NOMO-1 treated with DMSO at 0.1 percent for 48 hours (cell line): ENCODE data around the gene MALT1.
"Not testable (repeated sequence)": the region's sequence is repeated elsewhere in the genome, so short reads cannot be mapped to it uniquely, and the experiment has no call there.

Experiments used
- DNase-seq: peaks from one replicate; lab custom pipeline; 2025; ENCODE audit not compliant: unreplicated experiment; lab: John Stamatoyannopoulos, UW

Gene MALT1

DNA sequence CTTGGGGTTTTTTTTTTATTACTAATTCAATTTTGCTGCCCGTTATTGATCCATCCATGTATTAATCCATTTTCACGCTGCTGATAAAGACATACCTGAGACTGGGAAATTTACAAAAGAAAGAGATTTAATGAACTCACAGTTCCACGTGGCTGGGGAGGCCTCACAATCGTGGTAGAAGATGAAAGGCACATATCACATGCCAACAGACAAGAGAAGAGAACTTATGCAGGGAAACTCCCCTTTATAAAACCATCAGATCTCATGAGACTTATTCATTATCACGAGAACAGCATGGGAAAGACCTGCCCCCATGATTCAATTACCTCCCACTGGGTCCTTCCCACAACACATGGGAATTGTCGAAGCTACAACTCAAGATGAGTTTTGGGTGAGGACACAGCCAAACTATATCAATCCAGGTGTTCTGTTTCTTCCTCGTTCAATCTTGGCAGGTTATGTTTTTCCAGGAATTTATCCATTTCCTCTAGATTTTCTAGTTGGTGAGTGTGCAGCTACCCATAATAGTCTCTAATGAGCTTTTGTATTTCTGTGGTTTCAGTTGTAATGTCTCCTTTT, 18.0 kb upstream of the MALT1 start:
- not testable (repeated sequence) for DNase-seq

GRCh38 chr18:58653814-58654509, 17.3 kb upstream of the MALT1 start:
- no peak for DNase-seq

DNA sequence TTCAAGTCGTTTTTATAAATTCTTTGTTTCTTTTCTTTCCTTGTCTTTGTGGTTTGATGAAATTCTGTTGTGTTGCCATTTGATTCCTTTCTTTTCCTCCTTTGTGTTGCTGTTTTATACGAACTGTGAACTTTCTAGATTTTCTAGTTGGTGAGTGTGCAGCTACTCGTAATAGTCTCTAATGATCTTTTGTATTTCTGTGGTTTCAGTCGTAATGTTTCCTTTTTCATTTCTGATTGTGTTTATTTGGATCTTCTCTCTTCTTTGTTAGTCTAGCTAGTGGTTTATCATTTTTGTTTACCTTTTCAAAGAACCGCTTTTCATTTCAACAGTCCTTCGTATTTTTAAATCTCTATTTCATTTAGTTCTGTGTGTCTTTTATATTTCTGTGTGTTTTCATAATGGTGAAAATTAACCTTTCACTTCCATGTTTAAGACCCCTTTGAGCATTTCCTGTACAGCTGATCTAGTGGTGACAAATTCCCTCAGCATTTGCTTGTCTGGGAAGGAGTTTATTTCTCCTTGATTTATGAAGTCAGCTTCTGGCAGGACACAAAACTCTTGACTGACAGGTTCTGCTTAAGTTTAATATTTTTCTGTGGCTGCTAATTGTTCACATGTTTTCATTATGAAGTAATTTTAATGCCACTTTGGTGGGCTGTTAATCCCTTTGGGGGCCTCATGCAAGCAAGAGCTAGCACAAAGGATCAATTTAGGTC, 16.2 kb upstream of the MALT1 start:
- no peak for DNase-seq

GRCh38 chr18:58657081-58657480, 14.2 kb upstream of the MALT1 start:
- DNase-seq = no peak

DNA sequence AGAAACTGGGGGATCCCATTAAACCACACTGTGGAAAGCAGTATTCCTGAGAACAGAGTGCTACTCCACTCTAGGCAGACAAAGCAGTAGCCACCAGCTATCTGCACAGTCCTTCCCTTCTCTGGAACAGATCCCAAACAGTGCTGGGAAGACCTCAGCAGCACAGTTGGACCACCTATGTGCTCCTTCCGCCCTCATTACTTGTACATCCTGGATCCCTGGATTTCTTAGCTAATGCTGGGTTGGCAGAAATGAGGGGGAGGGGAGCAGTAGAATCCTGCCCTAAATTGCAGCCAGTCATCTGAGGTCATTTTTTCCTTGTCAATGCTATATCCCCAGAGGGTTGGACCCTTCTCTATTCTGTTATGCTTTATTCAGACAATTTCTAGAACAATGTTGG, 13.8 kb upstream of the MALT1 start:
- DNase-seq = no peak

DNA sequence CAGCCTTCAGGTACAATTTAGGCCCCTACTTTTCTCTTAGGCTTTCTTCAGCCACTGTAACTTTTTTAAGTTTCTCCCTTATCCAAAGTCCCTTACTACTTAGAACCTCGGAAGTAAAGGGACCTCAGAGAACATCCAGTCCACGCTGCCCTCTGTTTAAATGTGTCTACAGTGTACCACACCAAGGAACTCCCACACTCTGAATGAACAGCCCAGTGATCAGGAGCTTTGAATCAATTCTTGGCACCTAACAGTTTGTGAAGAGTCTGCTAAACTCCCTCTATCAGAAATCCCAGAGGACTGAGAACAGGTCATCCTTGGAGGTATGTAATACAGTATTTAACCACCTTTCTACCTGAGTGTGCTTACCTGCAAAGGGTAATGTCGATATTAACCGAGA, 11.6 kb upstream of the MALT1 start:
- no peak for DNase-seq

DNA sequence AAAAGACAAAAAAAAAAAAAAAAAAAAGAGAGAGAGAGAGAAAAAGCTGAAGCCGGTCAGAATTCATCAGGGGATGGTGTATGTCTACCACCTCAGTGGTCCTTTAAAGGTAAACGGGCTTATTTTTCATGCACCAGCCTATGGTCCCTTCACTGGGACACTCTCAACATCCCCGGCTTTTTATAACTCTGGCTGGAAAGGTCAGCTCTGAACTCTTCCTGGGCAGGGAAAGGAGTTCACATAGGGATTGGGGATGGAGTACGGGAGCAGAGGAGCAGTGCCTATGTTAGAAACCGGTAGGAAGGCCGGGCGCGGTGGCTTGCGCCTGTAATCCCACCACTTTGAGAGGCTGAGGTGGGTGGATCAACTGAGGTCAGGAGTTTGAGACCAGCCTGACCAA, 10.3 kb upstream of the MALT1 start:
- DNase-seq = no peak

DNA sequence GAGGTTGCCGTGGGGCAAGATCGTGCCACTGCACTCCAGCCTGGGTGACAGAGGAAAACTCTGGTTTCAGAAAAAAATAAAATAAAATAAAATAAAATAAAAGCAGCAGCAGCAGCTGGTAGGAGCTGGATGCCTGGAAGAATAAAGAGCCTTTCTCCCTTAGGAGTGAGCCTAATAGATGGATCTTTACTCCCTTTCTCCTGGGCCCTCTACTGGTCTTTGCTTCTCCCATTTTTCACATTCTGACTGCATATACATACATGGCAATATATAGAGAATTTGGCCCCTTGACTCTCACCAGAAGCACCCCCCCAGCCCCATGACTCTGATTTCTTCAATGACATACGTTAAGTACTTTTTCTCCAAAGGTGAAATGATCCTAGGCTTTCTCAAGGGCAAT, 9.8 kb upstream of the MALT1 start:
- no peak for DNase-seq

- no peak for DNase-seq
Observed at GRCh38 chr18:58662118-58662517, 9.1 kb upstream of the MALT1 start.

DNA sequence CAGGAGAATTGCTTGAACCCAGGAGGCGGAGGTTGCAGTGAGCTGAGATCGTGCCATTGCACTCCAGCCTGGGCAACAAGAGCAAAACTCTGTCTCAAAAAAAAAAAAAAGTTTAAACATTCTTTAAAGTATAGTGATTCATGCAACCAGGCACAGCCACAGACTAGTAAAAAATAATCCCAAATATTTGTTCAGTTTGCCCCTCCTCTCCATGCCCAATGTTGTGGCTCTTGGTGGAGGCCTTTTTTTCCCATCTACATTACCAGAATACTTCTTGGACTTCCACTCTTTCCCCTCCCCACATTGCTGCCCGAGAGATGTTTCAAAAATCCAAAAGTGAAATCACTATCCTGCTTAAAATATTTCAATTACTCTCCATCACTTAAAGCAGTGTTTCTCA, 5.1 kb upstream of the MALT1 start:
- no peak for DNase-seq

DNA sequence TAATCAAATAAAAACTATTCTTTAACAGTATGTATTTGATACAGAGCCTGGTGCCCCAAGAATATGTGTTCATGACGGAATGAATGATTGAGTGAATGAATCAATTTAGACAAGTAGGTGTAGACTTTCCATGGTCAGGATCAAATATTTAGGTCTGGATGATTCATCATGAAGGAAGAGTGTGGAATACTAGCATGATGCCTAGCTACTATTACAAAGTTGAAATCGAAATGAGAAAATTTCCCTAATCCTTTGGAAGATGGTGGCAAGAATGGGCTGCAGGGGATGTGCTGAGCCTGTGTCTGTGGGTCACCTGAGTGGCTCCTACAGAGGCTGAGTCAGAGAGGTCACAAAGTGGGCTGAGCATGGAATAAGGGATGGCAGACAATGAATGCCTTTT, 3.1 kb upstream of the MALT1 start:
- DNase-seq = no peak

DNA sequence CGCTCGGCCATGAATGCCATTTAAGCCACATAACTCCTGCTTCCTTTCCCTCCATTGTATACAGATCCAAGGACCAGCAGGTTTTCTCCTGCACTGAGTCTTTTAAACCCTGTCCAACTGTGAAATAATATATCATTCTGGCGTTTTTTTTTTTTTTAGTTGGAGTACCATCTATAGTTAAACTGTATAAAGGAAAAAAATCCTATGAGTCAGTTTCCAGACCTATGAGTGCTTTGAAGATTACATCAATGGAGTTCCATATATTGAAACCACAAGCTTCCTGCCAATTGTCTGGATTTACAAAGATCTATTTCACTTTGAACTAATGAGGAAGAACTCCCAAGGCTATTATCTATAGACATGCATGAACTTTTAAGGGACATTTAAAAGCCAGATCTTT, 2.4 kb upstream of the MALT1 start:
- DNase-seq = no peak

DNA sequence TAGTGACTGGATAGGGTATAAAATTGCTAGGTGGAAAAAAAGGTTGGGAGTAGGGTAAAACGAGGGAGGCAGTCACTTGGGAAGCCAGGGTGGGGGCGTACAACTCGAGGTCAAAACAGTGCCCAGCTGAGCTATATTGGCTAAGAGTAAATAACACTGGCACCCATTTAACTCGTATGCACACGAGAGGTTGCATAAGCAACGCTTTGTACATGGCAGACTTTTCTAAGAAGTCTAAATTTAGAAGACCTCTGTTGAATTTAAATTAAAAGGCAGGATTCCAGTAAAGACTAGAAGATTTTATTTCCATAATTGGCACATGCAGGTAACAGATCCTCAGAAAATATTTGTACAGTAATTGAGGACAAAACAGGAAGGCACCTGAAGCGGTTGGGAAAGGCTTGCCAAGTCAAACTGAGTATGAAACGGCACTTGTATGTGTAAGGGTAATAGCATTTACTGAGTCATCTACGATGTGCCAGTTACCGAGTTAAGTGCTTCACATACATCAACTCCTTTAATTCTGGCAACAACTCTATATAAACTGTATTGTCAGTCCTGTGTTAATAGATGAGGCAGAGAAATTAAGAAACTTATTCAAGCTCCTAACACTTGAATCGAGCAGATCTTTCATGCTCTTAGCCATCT, 1.4 kb upstream of the MALT1 start:
- DNase-seq = no peak

DNA sequence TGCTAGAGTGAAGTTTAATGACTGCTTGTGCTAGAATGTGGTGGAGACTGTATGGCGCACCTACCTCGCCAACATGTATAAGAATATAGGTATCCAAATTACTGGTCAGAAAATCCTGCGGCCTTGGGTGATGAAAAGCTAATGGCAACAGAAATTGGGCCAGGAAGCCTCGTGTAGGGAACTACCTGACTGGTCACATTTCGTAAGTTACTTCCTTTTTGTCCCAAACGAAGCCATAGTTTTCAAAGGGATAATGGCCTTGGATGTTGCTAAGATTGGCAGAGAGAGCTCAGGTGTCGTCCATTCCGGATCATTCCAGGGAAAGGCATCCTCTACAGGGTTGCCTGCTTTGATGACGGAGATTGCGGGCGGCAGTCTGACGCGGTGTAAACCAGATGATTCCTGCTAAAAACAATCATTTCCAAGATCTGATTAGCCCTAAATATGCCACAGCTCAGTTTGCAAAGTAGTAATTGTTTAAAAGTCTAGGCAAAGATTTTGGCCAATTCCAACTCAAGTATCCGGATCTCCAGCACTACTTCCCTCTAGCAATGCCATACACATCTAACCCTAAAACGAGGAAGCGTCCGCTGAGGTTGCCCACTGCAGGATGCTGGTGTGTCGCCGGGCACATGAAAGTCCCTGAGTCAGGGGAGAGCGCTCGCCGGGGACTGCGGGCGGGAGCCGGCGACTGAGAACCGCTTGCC, 708 bp upstream of the MALT1 start:
- DNase-seq = peak; percentile 92

DNA sequence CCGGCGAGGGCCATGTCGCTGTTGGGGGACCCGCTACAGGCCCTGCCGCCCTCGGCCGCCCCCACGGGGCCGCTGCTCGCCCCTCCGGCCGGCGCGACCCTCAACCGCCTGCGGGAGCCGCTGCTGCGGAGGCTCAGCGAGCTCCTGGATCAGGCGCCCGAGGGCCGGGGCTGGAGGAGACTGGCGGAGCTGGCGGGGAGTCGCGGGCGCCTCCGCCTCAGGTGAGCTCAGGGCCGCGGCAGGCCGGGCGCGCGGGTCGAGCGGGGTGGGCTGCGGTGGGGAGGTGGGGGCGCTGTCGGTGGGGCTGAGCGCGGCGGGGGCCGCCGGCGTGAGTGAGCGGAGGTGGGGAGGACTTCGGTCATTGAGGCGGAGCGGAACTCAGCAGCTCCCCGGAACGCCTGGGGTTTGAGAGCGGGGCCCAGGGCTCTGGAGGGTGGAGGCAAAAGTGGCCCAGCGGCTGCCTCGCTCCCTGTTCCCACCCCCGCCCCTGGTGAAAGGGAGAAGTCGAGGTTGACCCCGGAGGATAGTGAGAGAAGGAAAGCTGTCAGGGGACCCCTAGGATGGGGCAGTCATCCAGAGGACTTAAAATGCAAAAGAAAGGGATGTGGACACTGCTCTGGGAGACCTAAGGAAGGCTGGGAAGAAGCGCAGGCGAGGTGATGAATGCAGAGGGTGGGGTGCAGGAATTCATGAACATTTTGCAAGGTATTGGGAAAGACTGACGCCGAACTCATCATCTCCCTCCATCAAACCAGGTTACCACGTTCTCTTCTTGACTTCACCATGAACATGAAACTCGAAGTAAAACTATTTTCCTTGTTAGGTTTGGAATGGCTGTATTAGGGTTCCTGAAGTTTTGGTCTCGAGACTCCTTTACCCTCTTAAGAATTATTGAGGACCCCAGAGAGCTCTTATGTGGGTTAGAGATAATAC, 633 bp downstream of the MALT1 start:
- DNase-seq = peak; percentile 10

GRCh38 chr18:58674159-58674558, 2.9 kb downstream of the MALT1 start:
- DNase-seq = no peak

DNA sequence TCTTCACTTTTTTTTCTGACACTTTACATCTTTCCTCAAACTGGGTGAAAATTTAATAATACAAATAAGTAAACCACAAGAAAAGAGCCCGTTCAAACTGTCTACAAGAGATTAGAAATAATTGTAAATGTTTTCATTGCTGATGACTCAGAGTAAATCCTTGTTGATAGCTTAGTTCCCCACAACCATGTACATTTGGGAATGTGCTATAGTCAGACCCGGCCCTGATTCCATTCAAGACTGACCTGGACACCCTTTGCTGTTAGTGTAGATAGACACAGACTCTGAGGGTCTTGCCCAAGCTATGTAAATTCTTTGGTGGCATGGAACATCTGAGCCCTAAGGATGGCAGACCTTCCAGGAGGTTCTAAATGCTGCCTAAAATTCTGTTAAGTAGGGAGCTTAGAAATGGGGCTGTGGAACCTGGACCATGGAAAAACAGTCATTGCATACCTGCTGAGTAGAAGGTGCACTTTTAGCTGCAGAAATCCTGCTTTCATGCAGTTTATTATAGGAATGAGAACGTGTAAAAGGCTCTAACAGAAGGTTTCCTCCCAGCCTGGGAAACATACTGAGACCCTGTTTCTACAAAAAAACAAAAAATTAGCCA, 3.7 kb downstream of the MALT1 start:
- DNase-seq = no peak

- no peak for DNase-seq
Observed at GRCh38 chr18:58676270-58676669, 5.0 kb downstream of the MALT1 start.

DNA sequence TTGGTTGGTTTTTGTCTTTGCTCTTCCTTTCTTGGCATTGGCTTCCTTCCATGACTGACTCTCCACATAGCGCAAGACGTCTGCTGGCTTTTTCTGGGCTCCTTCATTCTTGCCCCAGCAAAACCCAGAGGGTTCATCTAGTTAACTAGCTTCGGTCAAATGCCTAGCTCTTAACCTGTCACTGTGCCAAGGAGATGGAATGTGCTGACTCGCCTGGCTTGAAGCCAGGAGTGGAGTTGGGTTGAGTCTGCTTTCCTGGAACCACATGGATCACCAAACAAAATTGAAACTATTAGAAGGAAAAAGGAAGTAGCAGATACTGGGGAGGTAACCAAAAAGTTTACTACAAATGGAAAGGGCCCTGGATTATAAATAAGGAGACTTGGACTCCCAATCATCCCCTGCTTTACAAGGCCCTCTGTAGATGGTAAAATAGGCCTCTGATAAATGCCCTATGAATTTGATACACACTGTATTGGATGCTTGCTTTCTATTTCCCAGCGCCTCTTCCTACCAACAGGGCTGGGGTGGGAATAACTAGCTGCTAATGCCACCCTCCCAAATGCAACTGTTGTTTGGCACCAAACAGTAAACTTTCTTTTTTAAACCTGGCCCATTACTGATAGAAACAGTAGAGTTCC, 11.3 kb downstream of the MALT1 start:
- no peak for DNase-seq
